KMS-11 (cell line): ENCODE measurements around the gene LILRA1.
"Not testable (repeated sequence)": the region's sequence is repeated elsewhere in the genome, so short reads cannot be mapped to it uniquely, and the experiment has no call there.

Experiments used
- H2AFZ ChIP-seq: fragments of 200-600 bp; sonication (generic); 2 replicates; pipeline ENCODE4 v1.6.1; 2016; ENCODE audit warnings: antibody characterized with exemption, mixed run types, low read depth
- H3K27ac ChIP-seq: fragments of 200-600 bp; sonication (generic); 2 replicates; pipeline ENCODE4 v1.6.1; 2016; ENCODE audit warnings: mild to moderate bottlenecking, mixed run types
- H3K27me3 ChIP-seq: fragments of 200-600 bp; sonication (generic); 2 replicates; pipeline ENCODE4 v1.6.1; 2017; ENCODE audit warnings: mild to moderate bottlenecking, low read depth, mixed run types, moderate library complexity; ENCODE audit not compliant: insufficient read depth
- H3K36me3 ChIP-seq: fragments of 200-600 bp; sonication (generic); 2 replicates; pipeline ENCODE4 v1.6.1; 2017; ENCODE audit warnings: mild to moderate bottlenecking, mixed run types; ENCODE audit not compliant: insufficient read depth
- H3K4me1 ChIP-seq: fragments of 200-600 bp; sonication (generic); 2 replicates; pipeline ENCODE4 v1.6.1; 2016; ENCODE audit warnings: mild to moderate bottlenecking, low read depth, mixed run types; ENCODE audit not compliant: poor library complexity, severe bottlenecking
- H3K4me2 ChIP-seq: fragments of 200-600 bp; sonication (generic); 2 replicates; pipeline ENCODE4 v1.7.0; 2016; ENCODE audit warnings: mild to moderate bottlenecking, mixed run types
- H3K4me3 ChIP-seq: fragments of 200-600 bp; sonication (generic); IDR thresholded peaks from 2 replicates; pipeline ENCODE4 v1.6.1; 2017; ENCODE audit warnings: low read depth, low read length, mixed read lengths; ENCODE audit not compliant: insufficient read depth
- H3K79me2 ChIP-seq: fragments of 200-600 bp; sonication (generic); 2 replicates; pipeline ENCODE4 v1.6.1; 2016; ENCODE audit warnings: low read depth, mixed run types; ENCODE audit not compliant: insufficient read depth
- H3K9ac ChIP-seq: fragments of 200-600 bp; sonication (generic); 2 replicates; pipeline ENCODE4 v1.6.1; 2016; ENCODE audit warnings: mild to moderate bottlenecking, mixed run types
- H4K20me1 ChIP-seq: fragments of 200-600 bp; sonication (generic); 2 replicates; pipeline ENCODE4 v1.6.1; 2016; ENCODE audit warnings: mild to moderate bottlenecking, mixed run types; ENCODE audit not compliant: insufficient read depth
- CTCF ChIP-seq: fragments of 200-600 bp; sonication (generic); conservative IDR thresholded peaks from 2 replicates; pipeline ENCODE4 v1.6.1; 2017; ENCODE audit warnings: low read depth, mild to moderate bottlenecking, antibody characterized with exemption, low read length, moderate library complexity, mixed read lengths

The LILRA1 gene

GRCh38 chr19:54576411-54576976 is 16.9 kb upstream of the LILRA1 start:
- Histone ChIP-seq H4K20me1 (no peaks in the 10 kb centered on the region), H3K4me1 (no peaks in the 10 kb centered on the region), H3K27me3 (peaks cover 7% of the 10 kb centered on the region; the same call in 1 of the 2 replicates), H3K4me3 (no peak overlapping the region), H3K27ac (no peak overlapping the region), H3K9ac (no peak overlapping the region), H3K36me3 (no peaks in the 10 kb centered on the region), H3K79me2 (no peaks in the 10 kb centered on the region), H3K4me2 (no peak overlapping the region), H2AFZ (no peak overlapping the region)
- TF ChIP-seq CTCF = no peak

GRCh38 chr19:54577334-54577733 is 16.1 kb upstream of the LILRA1 start:
- H3K4me3 ChIP-seq = no peak overlapping the region
- H3K4me2 ChIP-seq = no peak overlapping the region

GRCh38 chr19:54578268-54578667 is 15.2 kb upstream of the LILRA1 start:
- H3K36me3 ChIP-seq, H3K4me1 ChIP-seq, H3K4me3 ChIP-seq, H3K27me3 ChIP-seq, H3K4me2 ChIP-seq, H3K9ac ChIP-seq, H4K20me1 ChIP-seq, H3K27ac ChIP-seq, H2AFZ ChIP-seq, H3K79me2 ChIP-seq: not testable (repeated sequence)

More at GRCh38 chr19:54577334-54577733, 16.1 kb upstream of the LILRA1 start:
- Histone ChIP-seq H4K20me1 (no peaks in the 10 kb centered on the region), H3K36me3 (no peaks in the 10 kb centered on the region), H3K27me3 (peaks cover 3% of the 10 kb centered on the region; the same call in 1 of the 2 replicates), H3K27ac (no peak overlapping the region), H3K4me1 (no peaks in the 10 kb centered on the region), H2AFZ (no peak overlapping the region), H3K79me2 (no peaks in the 10 kb centered on the region), H3K9ac (no peak overlapping the region)
- no peak for TF ChIP-seq CTCF

- Histone ChIP-seq H3K4me1 (no peaks in the 10 kb centered on the region), H3K4me3 (no peak overlapping the region), H3K36me3 (no peaks in the 10 kb centered on the region), H3K9ac (no peak overlapping the region), H3K27me3 (peaks cover 14% of the 10 kb centered on the region), H4K20me1 (no peaks in the 10 kb centered on the region), H3K27ac (no peak overlapping the region), H2AFZ (no peak overlapping the region), H3K4me2 (no peak overlapping the region), H3K79me2 (no peaks in the 10 kb centered on the region)
- no peak for TF ChIP-seq CTCF
Observed at GRCh38 chr19:54586397-54586796, 7.0 kb upstream of the LILRA1 start.

- no peak for TF ChIP-seq CTCF
- Histone ChIP-seq H3K4me3 (no peak overlapping the region), H3K79me2 (no peaks in the 10 kb centered on the region), H3K27ac (no peak overlapping the region), H3K36me3 (no peaks in the 10 kb centered on the region), H3K4me2 (no peak overlapping the region), H2AFZ (no peak overlapping the region), H3K9ac (no peak overlapping the region), H4K20me1 (no peaks in the 10 kb centered on the region), H3K27me3 (peaks cover 14% of the 10 kb centered on the region), H3K4me1 (no peaks in the 10 kb centered on the region)
Observed at GRCh38 chr19:54587026-54587425, 6.4 kb upstream of the LILRA1 start.

- H3K9ac ChIP-seq, H4K20me1 ChIP-seq, H3K79me2 ChIP-seq, H3K4me1 ChIP-seq, H2AFZ ChIP-seq, H3K27ac ChIP-seq, H3K4me3 ChIP-seq, H3K4me2 ChIP-seq, H3K36me3 ChIP-seq: not testable (repeated sequence)
- H3K27me3 ChIP-seq = peaks cover 14% of the 10 kb centered on the region; the same call in 1 of the 2 replicates
Observed at GRCh38 chr19:54593931-54594626, 647 bp downstream of the LILRA1 start.
